Lower leg skin (tissue), 3 donors: ENCODE results near the gene INPP4A.

Source experiments
- CTCF ChIP-seq, 3 donors: fragments of 450-650 bp; IDR thresholded peaks; one replicate each; pipeline ENCODE4 v1.5.1; 2016; ENCODE audit warnings: antibody characterized with exemption in 3 of 3, mild to moderate bottlenecking in 3 of 3, moderate library complexity in 2 of 3
- POLR2A ChIP-seq, 2 donors: fragments of 450-650 bp; IDR thresholded peaks; one replicate each; pipeline ENCODE4 v1.6.1; 2016 to 2017; ENCODE audit warnings: antibody characterized with exemption in 2 of 2, mild to moderate bottlenecking in 1 of 2, moderate library complexity in 1 of 2

GRCh38 chr2:98503481-98504105 lies 58.9 kb downstream of the INPP4A start:
- TF ChIP-seq CTCF (IDR thresholded peaks at IDR 0.05) (no peak), POLR2A (IDR thresholded peaks at IDR 0.05) (no peak)
